Measurements from ENCODE around the gene EXOSC10.

GRCh38 chr1:11129649-11130390 lies 30.2 kb upstream of the EXOSC10 start:
- TF ChIP-seq CTCF (IDR thresholded peaks at IDR 0.05) (no peak), SIN3A (IDR thresholded peaks at IDR 0.05; ENCODE audit: borderline replicate concordance, insufficient read depth, low read depth, low read length) (no peak)
- TF ChIP-seq, protein P1, sequence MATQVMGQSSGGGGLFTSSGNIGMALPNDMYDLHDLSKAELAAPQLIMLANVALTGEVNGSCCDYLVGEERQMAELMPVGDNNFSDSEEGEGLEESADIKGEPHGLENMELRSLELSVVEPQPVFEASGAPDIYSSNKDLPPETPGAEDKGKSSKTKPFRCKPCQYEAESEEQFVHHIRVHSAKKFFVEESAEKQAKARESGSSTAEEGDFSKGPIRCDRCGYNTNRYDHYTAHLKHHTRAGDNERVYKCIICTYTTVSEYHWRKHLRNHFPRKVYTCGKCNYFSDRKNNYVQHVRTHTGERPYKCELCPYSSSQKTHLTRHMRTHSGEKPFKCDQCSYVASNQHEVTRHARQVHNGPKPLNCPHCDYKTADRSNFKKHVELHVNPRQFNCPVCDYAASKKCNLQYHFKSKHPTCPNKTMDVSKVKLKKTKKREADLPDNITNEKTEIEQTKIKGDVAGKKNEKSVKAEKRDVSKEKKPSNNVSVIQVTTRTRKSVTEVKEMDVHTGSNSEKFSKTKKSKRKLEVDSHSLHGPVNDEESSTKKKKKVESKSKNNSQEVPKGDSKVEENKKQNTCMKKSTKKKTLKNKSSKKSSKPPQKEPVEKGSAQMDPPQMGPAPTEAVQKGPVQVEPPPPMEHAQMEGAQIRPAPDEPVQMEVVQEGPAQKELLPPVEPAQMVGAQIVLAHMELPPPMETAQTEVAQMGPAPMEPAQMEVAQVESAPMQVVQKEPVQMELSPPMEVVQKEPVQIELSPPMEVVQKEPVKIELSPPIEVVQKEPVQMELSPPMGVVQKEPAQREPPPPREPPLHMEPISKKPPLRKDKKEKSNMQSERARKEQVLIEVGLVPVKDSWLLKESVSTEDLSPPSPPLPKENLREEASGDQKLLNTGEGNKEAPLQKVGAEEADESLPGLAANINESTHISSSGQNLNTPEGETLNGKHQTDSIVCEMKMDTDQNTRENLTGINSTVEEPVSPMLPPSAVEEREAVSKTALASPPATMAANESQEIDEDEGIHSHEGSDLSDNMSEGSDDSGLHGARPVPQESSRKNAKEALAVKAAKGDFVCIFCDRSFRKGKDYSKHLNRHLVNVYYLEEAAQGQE (IDR thresholded peaks at IDR 0.05; ENCODE audit: insufficient read depth in 1 of 2, low read depth in 2 of 2, low read length in 1 of 2): no peak
